Fibroblast of lung (primary cell): ENCODE results near the gene NFATC2.

Source experiments
- CTCF ChIP-seq, 2 donors: IDR thresholded peaks in 1 of 2; conservative IDR thresholded peaks in 1 of 2; 1 replicate in 1 of 2; 2 replicates in 1 of 2; pipeline ENCODE4 v1.5.1; 2011 to 2012; ENCODE audit warnings: low read length in 2 of 2, control low read depth in 1 of 2, inconsistent platforms in 1 of 2, low read depth in 1 of 2, mild to moderate bottlenecking in 1 of 2
- EZH2 ChIP-seq: IDR thresholded peaks from 2 replicates; pipeline ENCODE4 v1.5.1; 2012; ENCODE audit warnings: low read length, control low read depth, mild to moderate bottlenecking; ENCODE audit errors: missing control alignments

GRCh38 chr20:51388756-51389542 lies 153.6 kb downstream of the NFATC2 start:
- no peak for TF ChIP-seq CTCF (conservative IDR thresholded peaks at IDR 0.05 in 1 of 2, IDR thresholded peaks at IDR 0.05 in 1 of 2; ENCODE audit: low read depth in 1 of 2, low read length in 2 of 2)
- no peak for TF ChIP-seq EZH2
